ENCODE data around the gene SLIT1.

SLIT1 gene

GRCh38 chr10:97075961-97076525 is 109.7 kb downstream of the SLIT1 start:
- Histone ChIP-seq H3K4me3 (ENCODE audit: low read length) (no peak overlapping the region), H3K27me3 (ENCODE audit: control insufficient read depth, insufficient read depth, low read length) (peaks cover 79% of the 10 kb centered on the region), H3K36me3 (ENCODE audit: insufficient read depth, low read length) (no peaks in the 10 kb centered on the region), H3K4me1 (ENCODE audit: control insufficient read depth, insufficient read depth, low read length) (no peaks in the 10 kb centered on the region), H3K9ac (ENCODE audit: low read depth, low read length) (no peak overlapping the region), H3K4me2 (ENCODE audit: low read length) (no peak overlapping the region), H3K9me3 (replicated peaks; ENCODE audit: low read length) (no peaks in the 10 kb centered on the region)

- no peaks in the 10 kb centered on the region for H3K36me3 ChIP-seq (ENCODE audit: insufficient read depth, low read length)
- H3K4me3 ChIP-seq (ENCODE audit: low read length): no peak overlapping the region
- no peaks in the 10 kb centered on the region for H3K9me3 ChIP-seq (replicated peaks; ENCODE audit: low read length)
- peaks cover 85% of the 10 kb centered on the region for H3K27me3 ChIP-seq (ENCODE audit: control insufficient read depth, insufficient read depth, low read length)
- no peak overlapping the region for H3K9ac ChIP-seq (ENCODE audit: low read depth, low read length)
- H3K4me2 ChIP-seq (ENCODE audit: low read length): no peak overlapping the region
- no peaks in the 10 kb centered on the region for H3K4me1 ChIP-seq (ENCODE audit: control insufficient read depth, insufficient read depth, low read length)
These were observed 110.3 kb downstream of the SLIT1 start for GRCh38 chr10:97075421-97075820.

GRCh38 chr10:97074256-97075145 is 111.3 kb downstream of the SLIT1 start:
- no peak overlapping the region for H3K9ac ChIP-seq (ENCODE audit: low read depth, low read length)
- H3K4me1 ChIP-seq (ENCODE audit: control insufficient read depth, insufficient read depth, low read length): no peaks in the 10 kb centered on the region
- no peak overlapping the region for H3K4me2 ChIP-seq (ENCODE audit: low read length)
- H3K4me3 ChIP-seq (ENCODE audit: low read length): no peak overlapping the region
- no peaks in the 10 kb centered on the region for H3K36me3 ChIP-seq (ENCODE audit: insufficient read depth, low read length)
- H3K27me3 ChIP-seq (ENCODE audit: control insufficient read depth, insufficient read depth, low read length): peaks cover 83% of the 10 kb centered on the region
- H3K9me3 ChIP-seq (replicated peaks; ENCODE audit: low read length): no peaks in the 10 kb centered on the region

- Histone ChIP-seq H3K36me3 (ENCODE audit: insufficient read depth, low read length) (no peaks in the 10 kb centered on the region), H3K27me3 (ENCODE audit: control insufficient read depth, insufficient read depth, low read length) (peaks cover 82% of the 10 kb centered on the region), H3K9ac (ENCODE audit: low read depth, low read length) (no peak overlapping the region), H3K4me1 (ENCODE audit: control insufficient read depth, insufficient read depth, low read length) (no peaks in the 10 kb centered on the region), H3K4me2 (ENCODE audit: low read length) (no peak overlapping the region), H3K9me3 (replicated peaks; ENCODE audit: low read length) (no peaks in the 10 kb centered on the region), H3K4me3 (ENCODE audit: low read length) (no peak overlapping the region)
These were observed 112.7 kb downstream of the SLIT1 start for GRCh38 chr10:97072851-97073665.

- Histone ChIP-seq H3K9me3 (replicated peaks; ENCODE audit: low read length) (no peaks in the 10 kb centered on the region), H3K36me3 (ENCODE audit: insufficient read depth, low read length) (no peaks in the 10 kb centered on the region), H3K27me3 (ENCODE audit: control insufficient read depth, insufficient read depth, low read length) (peaks cover 70% of the 10 kb centered on the region), H3K4me3 (ENCODE audit: low read length) (no peak overlapping the region), H3K9ac (ENCODE audit: low read depth, low read length) (no peak overlapping the region), H3K4me2 (ENCODE audit: low read length) (no peak overlapping the region), H3K4me1 (ENCODE audit: control insufficient read depth, insufficient read depth, low read length) (no peaks in the 10 kb centered on the region)
These were observed 114.3 kb downstream of the SLIT1 start for GRCh38 chr10:97071496-97071895.

- H3K4me3 ChIP-seq (ENCODE audit: low read length): no peak overlapping the region
- H3K4me2 ChIP-seq (ENCODE audit: low read length): no peak overlapping the region
- no peaks in the 10 kb centered on the region for H3K36me3 ChIP-seq (ENCODE audit: insufficient read depth, low read length)
- no peaks in the 10 kb centered on the region for H3K9me3 ChIP-seq (replicated peaks; ENCODE audit: low read length)
- H3K4me1 ChIP-seq (ENCODE audit: control insufficient read depth, insufficient read depth, low read length): no peaks in the 10 kb centered on the region
- H3K27me3 ChIP-seq (ENCODE audit: control insufficient read depth, insufficient read depth, low read length): peaks cover 69% of the 10 kb centered on the region
- no peak overlapping the region for H3K9ac ChIP-seq (ENCODE audit: low read depth, low read length)
These were observed 116.0 kb downstream of the SLIT1 start for GRCh38 chr10:97069576-97070362.

GRCh38 chr10:97069026-97069425 is 116.7 kb downstream of the SLIT1 start:
- H3K9ac ChIP-seq (ENCODE audit: low read depth, low read length): no peak overlapping the region
- peaks cover 69% of the 10 kb centered on the region for H3K27me3 ChIP-seq (ENCODE audit: control insufficient read depth, insufficient read depth, low read length)
- no peaks in the 10 kb centered on the region for H3K9me3 ChIP-seq (replicated peaks; ENCODE audit: low read length)
- no peak overlapping the region for H3K4me2 ChIP-seq (ENCODE audit: low read length)
- H3K4me1 ChIP-seq (ENCODE audit: control insufficient read depth, insufficient read depth, low read length): no peaks in the 10 kb centered on the region
- no peak overlapping the region for H3K4me3 ChIP-seq (ENCODE audit: low read length)
- H3K36me3 ChIP-seq (ENCODE audit: insufficient read depth, low read length): no peaks in the 10 kb centered on the region

- Histone ChIP-seq H3K4me2 (ENCODE audit: low read length) (no peak overlapping the region), H3K27me3 (ENCODE audit: control insufficient read depth, insufficient read depth, low read length) (peaks cover 69% of the 10 kb centered on the region)
These were observed 117.9 kb downstream of the SLIT1 start for GRCh38 chr10:97067716-97068391.

GRCh38 chr10:97066877-97067555 is 118.7 kb downstream of the SLIT1 start:
- Histone ChIP-seq H3K4me1 (ENCODE audit: control insufficient read depth, insufficient read depth, low read length) (no peaks in the 10 kb centered on the region), H3K36me3 (ENCODE audit: insufficient read depth, low read length) (no peaks in the 10 kb centered on the region), H3K27me3 (ENCODE audit: control insufficient read depth, insufficient read depth, low read length) (peaks cover 70% of the 10 kb centered on the region), H3K9me3 (replicated peaks; ENCODE audit: low read length) (no peaks in the 10 kb centered on the region), H3K9ac (ENCODE audit: low read depth, low read length) (no peak overlapping the region), H3K4me2 (ENCODE audit: low read length) (no peak overlapping the region), H3K4me3 (ENCODE audit: low read length) (no peak overlapping the region)

More at GRCh38 chr10:97067716-97068391, 117.9 kb downstream of the SLIT1 start:
- H3K36me3 ChIP-seq (ENCODE audit: insufficient read depth, low read length): no peaks in the 10 kb centered on the region
- H3K9ac ChIP-seq (ENCODE audit: low read depth, low read length): no peak overlapping the region
- H3K9me3 ChIP-seq (replicated peaks; ENCODE audit: low read length): no peaks in the 10 kb centered on the region
- no peak overlapping the region for H3K4me3 ChIP-seq (ENCODE audit: low read length)
- H3K4me1 ChIP-seq (ENCODE audit: control insufficient read depth, insufficient read depth, low read length): no peaks in the 10 kb centered on the region

Data from skeletal muscle satellite cell (primary cell).